Measurements from ENCODE around the gene NKAIN2.

The NKAIN2 gene

GRCh38 chr6:123838505-123839234 lies 35.0 kb downstream of the NKAIN2 start:
- Histone ChIP-seq H3K4me1 (no peaks in the 10 kb centered on the region), H3K4me3 (ENCODE audit: low read depth, low read length) (no peak overlapping the region), H3K36me3 (no peaks in the 10 kb centered on the region), H3K27me3 (no peaks in the 10 kb centered on the region), H3K9me3 (no peaks in the 10 kb centered on the region; the same call in 1 of the 2 replicates)
- DNase-seq: no peak
- no peak for TF ChIP-seq CTCF (IDR thresholded peaks at IDR 0.05; ENCODE audit: low read depth, low read length)

- no peak overlapping the region for H3K4me3 ChIP-seq (ENCODE audit: low read depth, low read length)
- no peaks in the 10 kb centered on the region for H3K9me3 ChIP-seq
- no peaks in the 10 kb centered on the region for H3K4me1 ChIP-seq
- no peaks in the 10 kb centered on the region for H3K36me3 ChIP-seq
- no peaks in the 10 kb centered on the region for H3K27me3 ChIP-seq
- no peak for TF ChIP-seq CTCF (IDR thresholded peaks at IDR 0.05; ENCODE audit: low read depth, low read length)
- no peak for DNase-seq
Observed at GRCh38 chr6:123841067-123841896, 37.6 kb downstream of the NKAIN2 start.

GRCh38 chr6:123844011-123844410 lies 40.3 kb downstream of the NKAIN2 start:
- no peak for DNase-seq
- Histone ChIP-seq H3K27me3 (no peaks in the 10 kb centered on the region), H3K4me1 (no peaks in the 10 kb centered on the region), H3K9me3 (no peaks in the 10 kb centered on the region), H3K4me3 (ENCODE audit: low read depth, low read length) (no peak overlapping the region), H3K36me3 (no peaks in the 10 kb centered on the region)
- no peak for TF ChIP-seq CTCF (IDR thresholded peaks at IDR 0.05; ENCODE audit: low read depth, low read length)

GRCh38 chr6:123848347-123848746 lies 44.7 kb downstream of the NKAIN2 start:
- Histone ChIP-seq H3K36me3 (no peaks in the 10 kb centered on the region), H3K4me1 (no peaks in the 10 kb centered on the region), H3K27me3 (no peaks in the 10 kb centered on the region), H3K9me3 (no peaks in the 10 kb centered on the region), H3K4me3 (ENCODE audit: low read depth, low read length) (no peak overlapping the region)
- no peak for DNase-seq
- TF ChIP-seq CTCF (IDR thresholded peaks at IDR 0.05; ENCODE audit: low read depth, low read length): no peak

- Histone ChIP-seq H3K36me3 (no peaks in the 10 kb centered on the region), H3K4me1 (no peaks in the 10 kb centered on the region), H3K27me3 (no peaks in the 10 kb centered on the region), H3K9me3 (no peaks in the 10 kb centered on the region), H3K4me3 (ENCODE audit: low read depth, low read length) (no peak overlapping the region)
- TF ChIP-seq CTCF (IDR thresholded peaks at IDR 0.05; ENCODE audit: low read depth, low read length): no peak
- no peak for DNase-seq
Observed at GRCh38 chr6:123849406-123849805, 45.7 kb downstream of the NKAIN2 start.

- Histone ChIP-seq H3K27me3 (no peaks in the 10 kb centered on the region), H3K9me3 (no peaks in the 10 kb centered on the region), H3K36me3 (no peaks in the 10 kb centered on the region), H3K4me3 (ENCODE audit: low read depth, low read length) (no peak overlapping the region), H3K4me1 (no peaks in the 10 kb centered on the region)
- no peak for DNase-seq
- TF ChIP-seq CTCF (IDR thresholded peaks at IDR 0.05; ENCODE audit: low read depth, low read length): no peak
Observed at GRCh38 chr6:123850555-123850954, 46.9 kb downstream of the NKAIN2 start.
